AG04449 (cell line): ENCODE results near the gene TMEM87B.

Experiments
- CTCF ChIA-PET: fragments of 350-600 bp; formaldehyde crosslinking; extraction: SDS; loops from one replicate; lab custom pipeline; 2021; ENCODE audit warnings: antibody characterized with exemption; lab: Yijun Ruan, JAX
- POLR2A ChIA-PET: fragments of 400-600, 350-600 bp; formaldehyde crosslinking; extraction: SDS; loops from one replicate; lab custom pipeline; 2020; ENCODE audit warnings: antibody characterized with exemption, inconsistent platforms; lab: Yijun Ruan, JAX
- DNase-seq: peaks from one replicate; pipeline ENCODE4 v3.0.0-alpha.2; 2010; ENCODE audit warnings: low read depth, low spot score
- H3K4me3 ChIP-seq: 2 replicates; pipeline ENCODE4 v1.5.1; 2011; ENCODE audit warnings: low read depth, mild to moderate bottlenecking, control low read depth, low read length
- TF ChIP-seq, protein P1 (sequence below): IDR thresholded peaks from one replicate; pipeline ENCODE4 v1.5.1; 2011; ENCODE audit warnings: mild to moderate bottlenecking, moderate library complexity, low read length, control low read depth, inconsistent platforms; ENCODE audit not compliant: insufficient read depth; ENCODE audit errors: missing control alignments

Gene TMEM87B

DNA sequence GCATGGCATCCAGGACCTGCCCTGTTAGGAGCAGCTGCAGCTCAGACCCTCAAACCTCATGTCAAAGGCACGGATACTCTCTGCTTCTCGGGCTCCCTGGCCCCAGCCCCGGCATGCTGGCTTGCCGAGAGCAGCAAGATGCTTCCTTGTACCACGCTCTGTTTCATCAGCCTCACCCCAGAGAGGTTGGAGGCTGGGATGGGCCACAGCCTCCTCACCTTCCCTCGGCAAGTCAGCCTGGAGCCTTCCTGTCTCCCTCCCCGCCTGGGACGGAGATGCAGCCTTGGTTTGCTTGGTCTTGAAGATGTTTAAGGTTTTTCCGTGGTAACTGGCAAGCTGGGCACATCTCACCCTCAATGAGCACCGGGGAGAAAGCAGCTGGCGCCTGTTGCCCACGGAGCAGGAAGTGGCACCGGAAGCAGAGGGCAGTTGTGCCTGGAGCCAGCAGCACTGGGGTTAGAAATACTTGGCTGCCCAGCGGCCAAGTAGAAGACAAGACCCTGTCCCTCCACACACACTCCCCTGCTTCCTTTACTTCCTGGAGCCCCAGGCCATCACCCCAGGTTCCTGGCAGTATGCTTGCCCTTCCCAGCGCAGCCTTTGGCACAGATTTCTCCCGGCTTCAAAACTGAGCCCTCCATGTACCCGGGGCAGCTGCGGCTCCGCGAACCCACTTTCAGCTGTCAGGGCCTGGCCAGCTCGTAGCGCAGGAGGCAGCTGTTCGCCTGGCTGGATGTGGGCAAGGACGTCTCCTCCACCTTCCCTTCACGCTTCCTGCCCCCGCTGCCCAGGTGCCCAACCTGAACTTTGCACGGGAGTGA lies 100.5 kb downstream of the TMEM87B start:
- TF ChIP-seq, protein P1, sequence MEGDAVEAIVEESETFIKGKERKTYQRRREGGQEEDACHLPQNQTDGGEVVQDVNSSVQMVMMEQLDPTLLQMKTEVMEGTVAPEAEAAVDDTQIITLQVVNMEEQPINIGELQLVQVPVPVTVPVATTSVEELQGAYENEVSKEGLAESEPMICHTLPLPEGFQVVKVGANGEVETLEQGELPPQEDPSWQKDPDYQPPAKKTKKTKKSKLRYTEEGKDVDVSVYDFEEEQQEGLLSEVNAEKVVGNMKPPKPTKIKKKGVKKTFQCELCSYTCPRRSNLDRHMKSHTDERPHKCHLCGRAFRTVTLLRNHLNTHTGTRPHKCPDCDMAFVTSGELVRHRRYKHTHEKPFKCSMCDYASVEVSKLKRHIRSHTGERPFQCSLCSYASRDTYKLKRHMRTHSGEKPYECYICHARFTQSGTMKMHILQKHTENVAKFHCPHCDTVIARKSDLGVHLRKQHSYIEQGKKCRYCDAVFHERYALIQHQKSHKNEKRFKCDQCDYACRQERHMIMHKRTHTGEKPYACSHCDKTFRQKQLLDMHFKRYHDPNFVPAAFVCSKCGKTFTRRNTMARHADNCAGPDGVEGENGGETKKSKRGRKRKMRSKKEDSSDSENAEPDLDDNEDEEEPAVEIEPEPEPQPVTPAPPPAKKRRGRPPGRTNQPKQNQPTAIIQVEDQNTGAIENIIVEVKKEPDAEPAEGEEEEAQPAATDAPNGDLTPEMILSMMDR = no peak
- POLR2A ChIA-PET = no interaction called here
- CTCF ChIA-PET = no interaction called here
- no peak overlapping the region for H3K4me3 ChIP-seq
- DNase-seq = no peak

DNA sequence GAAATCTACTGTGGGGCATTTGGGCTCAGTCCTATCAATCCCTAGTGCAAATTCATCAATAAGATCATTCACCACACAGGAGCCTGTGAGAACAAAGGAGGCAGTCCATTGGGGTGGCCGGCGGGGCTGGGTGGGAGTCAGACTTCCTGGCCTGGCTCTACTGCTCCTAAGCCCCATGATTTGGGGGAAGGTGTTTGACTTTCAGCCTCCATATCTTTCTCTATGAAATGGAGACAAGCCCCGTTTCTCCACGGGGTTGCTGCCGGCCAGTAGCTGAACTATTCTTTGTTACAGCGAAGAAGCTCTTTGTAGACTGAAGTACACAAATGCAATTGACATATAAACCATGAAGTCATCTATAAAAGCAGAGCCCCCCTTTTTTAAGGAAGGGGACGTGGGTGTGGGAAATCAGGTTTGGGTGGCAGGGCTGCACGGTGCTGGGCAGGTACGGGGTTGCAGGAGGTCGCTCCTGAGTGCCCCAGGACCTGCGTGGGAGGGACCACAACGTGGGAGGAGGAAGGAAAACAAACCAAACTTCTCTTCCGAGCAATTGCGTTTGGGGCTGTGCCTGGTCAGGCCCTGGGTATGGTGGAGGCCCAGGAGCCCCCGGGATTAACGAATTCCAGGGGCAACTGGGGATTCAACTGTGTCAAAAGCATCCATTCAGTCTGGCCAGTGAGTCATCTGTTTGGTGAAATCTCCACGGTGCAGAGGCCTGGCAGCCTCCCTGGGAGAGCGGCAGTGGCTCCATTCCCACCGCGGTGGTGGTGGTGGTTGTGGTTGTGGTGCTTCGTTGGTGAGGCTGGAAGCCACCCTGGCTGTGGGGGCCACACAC lies 101.3 kb downstream of the TMEM87B start:
- CTCF ChIA-PET = no interaction called here
- POLR2A ChIA-PET = no interaction called here

DNA sequence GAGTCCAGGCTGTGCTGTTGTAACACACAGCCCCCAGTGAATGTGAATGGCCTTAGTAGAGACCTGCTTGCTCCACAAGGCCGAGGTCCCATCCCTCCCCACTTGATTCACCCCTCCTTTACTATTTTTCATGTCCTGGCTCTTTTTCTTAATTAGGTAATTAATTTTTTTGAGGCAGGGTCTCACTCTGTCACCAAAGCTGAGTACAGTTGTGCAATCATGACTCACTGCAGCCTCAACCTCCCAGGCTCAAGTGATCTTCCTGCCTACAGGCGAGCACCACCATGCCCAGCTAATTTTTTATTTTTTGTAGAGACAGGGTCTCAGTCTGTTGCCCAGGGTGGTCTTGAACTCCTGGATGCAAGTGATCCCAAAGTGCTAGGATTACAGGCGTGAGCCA lies 102.4 kb downstream of the TMEM87B start:
- POLR2A ChIA-PET = no interaction called here

More for the DNA sequence above, 101.3 kb downstream of the TMEM87B start:
- DNase-seq = no peak
- TF ChIP-seq, protein P1 = no peak
- no peak overlapping the region for H3K4me3 ChIP-seq

DNA sequence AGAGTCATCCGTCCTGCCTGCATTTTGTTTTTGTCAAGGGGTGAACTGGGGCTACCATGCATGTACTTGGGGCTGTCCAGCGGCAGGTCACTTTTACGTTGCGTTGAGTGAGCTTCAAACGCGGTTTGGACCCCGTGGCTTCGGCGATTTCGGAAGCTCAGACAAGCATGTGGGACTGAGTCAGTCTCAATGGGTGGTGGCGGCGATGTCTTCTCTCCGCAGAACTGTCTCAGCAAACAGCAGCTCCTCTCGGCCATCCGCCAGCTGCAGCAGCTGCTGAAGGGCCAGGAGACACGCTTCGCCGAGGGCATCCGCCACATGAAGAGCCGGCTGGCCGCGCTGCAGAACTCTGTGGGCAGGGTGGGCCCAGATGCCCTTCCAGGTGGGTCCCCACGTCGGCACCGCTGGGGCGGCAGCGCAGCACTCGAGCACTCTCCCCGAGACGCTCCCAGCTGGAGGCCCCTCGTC lies 104.4 kb downstream of the TMEM87B start:
- no peak for DNase-seq
- no peak overlapping the region for H3K4me3 ChIP-seq
- TF ChIP-seq, protein P1 = no peak
- ChIA-PET CTCF (no interaction called here), POLR2A (no interaction called here)

More for the DNA sequence above, 102.4 kb downstream of the TMEM87B start:
- TF ChIP-seq, protein P1 = no peak
- DNase-seq = no peak
- CTCF ChIA-PET = no interaction called here
- no peak overlapping the region for H3K4me3 ChIP-seq

DNA sequence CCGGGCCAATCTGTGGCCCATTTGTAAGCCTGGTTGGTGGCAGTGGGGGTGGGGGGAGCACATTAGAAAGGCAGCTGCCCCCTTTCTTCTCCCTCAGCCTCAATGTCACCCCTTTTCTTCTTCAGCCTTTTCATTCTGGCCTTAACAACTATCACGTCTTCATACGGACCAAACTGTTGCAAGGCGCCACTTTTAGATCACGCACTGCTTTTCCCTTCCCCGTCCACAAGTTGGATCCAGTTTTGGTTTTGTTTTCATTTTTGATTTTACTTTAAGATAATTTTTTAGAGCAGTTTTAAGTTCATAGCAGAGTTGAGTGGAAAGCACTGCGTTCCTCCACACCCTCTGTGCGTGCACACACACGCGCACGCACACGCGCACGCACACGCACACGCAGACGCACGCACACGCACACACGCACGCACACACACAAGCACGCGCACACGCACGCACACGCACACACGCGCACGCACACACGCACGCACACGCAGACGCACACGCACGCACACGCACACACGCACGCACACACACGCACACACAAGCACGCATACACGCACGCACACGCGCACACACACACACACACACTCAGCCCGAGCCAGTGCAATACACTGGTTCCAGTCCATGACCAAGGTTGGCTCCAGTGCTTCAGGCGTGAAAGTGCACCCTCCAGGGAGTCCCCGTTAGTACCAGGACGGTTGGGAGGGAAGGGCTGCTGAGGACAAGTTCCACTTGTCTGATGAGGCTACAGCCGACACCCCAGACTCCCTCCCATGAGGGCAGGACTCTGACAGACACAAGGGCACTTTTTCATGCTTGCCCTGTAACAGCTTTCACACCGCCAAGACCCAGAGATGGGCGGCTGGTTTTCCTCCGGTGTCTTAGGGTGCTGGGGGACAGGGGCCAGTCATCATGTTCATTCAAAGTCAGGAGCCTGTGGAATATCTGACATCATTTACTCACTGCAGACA lies 105.5 kb downstream of the TMEM87B start:
- ChIA-PET CTCF (no interaction called here), POLR2A (no interaction called here)
- no peak for DNase-seq
- H3K4me3 ChIP-seq = no peak overlapping the region
- TF ChIP-seq, protein P1 = no peak
